HG03571 (cell line): Measurements from ENCODE around the gene ZNF490.
A peak's percentile ranks its signal among the peaks of the same experiment; 100 is the strongest.
"Not testable (repeated sequence)": the region's sequence is repeated elsewhere in the genome, so short reads cannot be mapped to it uniquely, and the experiment has no call there.

Source experiments
- ATAC-seq: cut with Tn5 transposase; IDR thresholded peaks from one replicate; pipeline ENCODE4 v1.9.1; 2021; ENCODE audit not compliant: unreplicated experiment

The ZNF490 gene

DNA sequence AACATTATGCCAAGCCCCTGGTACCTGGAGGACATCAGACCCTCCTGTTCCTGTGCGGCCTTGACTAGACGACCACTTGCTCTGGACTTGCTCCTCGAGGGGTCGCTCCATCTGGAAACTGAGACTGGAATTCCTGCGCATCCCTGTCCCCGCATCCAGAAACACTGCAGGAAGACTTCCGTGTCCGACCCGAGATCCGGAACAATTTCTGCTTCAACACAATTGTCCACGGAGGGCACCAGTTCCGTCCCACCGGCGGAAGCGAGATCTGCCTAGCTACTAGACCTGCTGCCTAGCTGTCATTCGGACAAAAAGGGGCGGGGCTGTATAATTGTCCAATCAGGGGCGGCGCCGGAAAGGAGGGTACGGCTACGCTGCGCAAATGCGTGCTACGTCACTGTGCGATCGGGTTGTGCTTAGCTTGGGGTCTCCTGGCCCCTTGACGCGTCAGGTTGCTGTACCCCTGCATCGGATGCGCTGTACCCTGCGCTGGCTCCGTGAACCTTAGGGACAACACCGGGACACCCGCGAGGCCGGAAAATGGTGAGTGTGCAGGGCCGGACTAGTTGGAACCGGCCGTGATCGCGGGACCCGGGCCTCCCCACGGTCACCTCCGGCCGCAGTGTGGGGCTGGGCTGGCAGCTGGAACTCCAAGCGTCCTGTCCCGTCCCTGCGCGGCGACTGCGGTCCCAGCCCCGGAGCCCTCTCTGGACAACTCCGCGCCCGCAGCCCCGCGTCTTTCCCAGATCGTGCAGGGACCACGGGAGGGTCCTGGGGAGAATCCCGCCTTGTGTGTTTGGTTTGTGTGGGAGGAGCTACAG lies at the start of gene ZNF490, which contains the start of gene ZNF791:
TSS of gene ZNF490 (minus strand) at position 274 of the 821 bp plus-strand sequence. CDS start at position 141, 133 bp downstream.
TSS of gene ZNF791 (plus strand) at position 381 of the 821 bp plus-strand sequence. CDS start at position 541, 160 bp downstream.
- peak; percentile 70 for ATAC-seq

DNA sequence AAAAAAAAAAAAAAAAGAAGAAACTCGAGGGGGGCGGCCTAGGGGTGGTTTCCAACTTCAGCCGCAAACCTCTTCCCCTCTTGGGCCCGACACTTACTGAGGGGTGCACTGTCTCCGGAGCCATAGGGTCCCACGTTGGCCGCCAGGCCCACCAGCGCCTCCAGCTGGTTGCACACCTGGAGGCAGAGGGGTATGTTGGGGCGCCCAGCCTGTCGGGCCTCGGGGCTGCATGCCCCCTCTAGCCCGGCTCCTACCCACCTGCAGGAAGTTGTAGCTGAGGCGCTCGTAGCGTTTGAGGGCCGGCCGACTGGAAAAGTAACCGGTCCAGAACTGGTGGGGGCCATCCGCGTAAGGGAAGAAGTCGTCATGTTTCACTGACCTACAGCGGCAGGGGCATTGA lies 47.4 kb upstream of the ZNF490 start:
- ATAC-seq: no peak

DNA sequence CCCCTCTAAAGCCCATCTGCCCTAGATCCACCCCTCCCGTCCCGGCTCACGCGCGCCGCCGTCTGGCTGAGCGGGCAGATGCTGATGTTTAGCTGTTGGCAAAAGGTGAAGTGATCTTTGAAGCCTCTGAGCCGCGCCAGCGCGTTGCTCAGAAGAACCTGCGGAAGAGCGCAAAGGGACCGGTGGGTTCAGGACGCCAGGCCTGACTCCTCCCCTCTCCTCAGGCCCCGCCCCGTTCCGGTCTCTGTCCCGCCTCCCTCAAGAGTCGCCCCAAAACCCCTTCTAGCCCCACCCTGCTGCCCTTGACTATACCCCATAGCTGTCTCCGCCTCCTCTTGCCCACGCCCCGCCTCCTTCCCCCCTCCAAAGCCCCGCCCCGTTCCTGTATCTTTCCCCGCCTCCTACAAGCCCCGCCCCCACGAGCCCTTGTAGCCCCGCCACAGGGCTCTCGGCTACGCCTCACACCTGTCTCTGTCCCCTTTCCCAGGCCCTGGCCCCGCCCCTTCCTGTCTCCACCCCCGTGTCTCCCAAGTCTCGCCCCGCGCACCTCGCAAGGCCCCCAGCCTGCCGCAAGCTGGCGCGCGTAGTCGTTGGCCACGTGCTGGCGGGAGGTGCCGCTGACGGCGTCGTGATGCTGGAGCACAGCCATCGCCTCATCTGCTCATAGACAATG lies 46.4 kb upstream of the ZNF490 start:
- ATAC-seq: no peak

DNA sequence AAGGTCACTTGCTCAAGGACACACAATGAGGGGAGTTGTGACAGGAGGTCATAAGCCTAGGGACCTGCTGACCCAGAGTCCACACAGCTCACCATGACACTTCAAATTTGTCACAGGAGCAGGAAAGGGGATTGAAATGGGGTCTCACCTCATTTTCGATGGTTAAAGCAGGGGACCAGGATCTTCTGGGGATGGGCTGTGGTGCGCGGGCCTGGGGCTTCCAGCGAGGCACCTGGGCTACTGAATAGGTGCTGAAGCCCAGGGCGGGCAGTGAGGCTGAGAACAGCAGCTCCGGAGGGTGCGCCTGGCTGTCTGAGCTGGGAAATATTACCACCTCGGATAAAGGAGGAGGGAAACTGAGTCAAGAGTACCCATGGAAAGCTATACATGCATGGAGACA lies 44.9 kb upstream of the ZNF490 start:
- no peak for ATAC-seq

DNA sequence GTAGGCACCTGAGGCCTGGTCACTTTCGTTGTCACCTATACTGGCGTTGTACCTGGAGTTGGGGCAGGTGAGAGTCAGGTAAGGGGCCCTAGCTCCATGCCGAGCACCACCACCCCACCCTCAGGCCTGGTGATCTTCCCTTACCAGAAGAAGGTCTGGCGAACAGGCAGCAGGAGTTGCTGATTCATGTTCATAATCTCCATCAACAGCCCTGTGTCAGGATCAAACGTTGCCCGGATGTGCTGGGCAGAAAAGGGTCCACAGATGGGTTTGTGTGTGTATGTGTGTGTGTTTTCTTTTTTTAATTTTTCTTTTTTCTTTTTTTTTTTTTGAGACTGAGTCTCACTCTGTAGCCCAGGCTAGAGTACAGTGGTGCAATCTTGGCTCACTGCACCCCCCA lies 41.6 kb upstream of the ZNF490 start:
- ATAC-seq: no peak

DNA sequence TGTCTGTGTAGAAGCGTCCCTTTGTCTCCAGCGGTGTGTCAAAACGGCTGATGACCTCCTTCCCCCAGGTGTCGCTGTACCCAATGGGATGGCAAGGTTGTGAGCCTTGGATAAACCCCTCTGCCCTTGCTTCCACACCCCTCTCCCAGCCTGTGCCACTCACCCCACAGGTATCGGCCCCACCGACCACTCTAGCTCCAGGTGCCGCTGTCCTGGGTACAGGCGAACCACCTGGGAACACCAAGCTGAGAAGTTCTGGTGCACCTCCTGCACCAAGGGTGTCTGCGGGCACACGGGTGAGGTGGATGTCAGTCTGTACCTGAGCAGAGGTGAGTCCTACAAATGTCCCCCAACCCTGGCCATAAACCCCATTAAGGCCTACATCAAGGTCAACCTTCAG lies 39.3 kb upstream of the ZNF490 start:
- no peak for ATAC-seq

DNA sequence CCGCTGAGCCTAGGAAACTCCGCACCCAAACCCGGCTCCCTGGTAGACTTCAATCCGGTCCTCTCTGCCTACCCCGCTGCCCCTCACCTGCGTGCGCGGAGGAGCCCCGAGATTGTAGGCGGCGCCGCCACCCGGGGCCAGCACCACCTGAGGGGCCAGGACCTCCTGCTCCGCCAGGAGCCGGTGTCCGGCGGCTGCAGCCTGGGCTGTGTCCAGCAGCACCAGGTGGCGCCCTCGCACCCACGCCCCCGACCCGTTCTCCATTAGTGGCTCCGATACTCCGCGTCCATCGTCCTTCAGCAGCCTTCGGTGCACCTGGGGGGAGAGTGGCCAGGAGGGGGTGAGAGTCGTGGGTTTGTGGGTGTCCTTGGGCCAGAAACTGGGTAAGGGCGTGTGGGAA lies 37.5 kb upstream of the ZNF490 start:
- no peak for ATAC-seq

DNA sequence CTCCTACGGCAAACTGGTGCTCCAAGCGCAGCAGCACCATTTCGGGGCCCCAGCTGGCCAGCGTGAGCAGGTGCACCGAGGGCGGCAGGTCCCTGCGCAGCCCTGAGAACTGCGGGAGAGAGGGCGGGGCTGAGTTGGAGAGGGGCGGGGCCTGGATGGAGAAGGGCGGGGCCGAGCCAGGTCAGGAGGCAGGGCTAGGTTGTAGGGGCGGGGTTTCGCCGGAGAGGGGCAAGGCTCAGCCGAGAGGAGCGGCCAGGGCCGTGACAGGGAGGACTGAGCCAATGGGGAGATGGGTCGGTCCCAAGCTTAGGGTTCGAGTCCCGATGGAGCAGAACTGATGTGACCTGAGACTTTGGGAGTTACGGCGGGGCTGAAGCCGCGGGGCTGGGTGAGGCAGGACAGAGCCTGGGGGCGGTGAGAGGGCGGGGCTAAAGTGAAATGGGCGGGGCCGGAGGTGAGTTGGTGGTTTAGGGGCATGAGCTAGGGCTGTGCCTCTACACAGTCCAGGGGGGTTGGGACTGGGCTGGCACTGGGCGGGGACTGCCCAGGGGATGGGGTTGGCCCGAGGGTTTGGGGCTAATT lies 37.0 kb upstream of the ZNF490 start:
- no peak for ATAC-seq

DNA sequence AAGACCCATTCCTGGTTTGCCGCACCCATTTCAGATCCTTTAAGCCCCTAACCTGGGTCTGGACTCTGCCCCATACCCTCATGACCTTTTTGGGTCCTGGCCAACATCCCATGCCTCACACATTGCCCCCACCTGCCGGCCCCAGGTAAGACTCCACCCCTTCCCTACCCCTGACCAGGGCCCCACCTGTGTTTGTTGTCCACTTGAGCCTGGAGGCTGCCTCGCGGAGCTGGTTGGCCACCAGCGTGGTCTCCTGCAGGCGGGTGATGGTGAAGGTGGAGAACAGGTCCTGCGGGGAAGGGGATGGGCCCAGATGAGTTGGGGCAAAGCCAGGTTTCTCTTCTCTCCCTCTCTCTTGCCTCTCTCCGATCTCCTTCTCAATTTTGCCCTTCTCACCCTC lies 36.4 kb upstream of the ZNF490 start:
- no peak for ATAC-seq

DNA sequence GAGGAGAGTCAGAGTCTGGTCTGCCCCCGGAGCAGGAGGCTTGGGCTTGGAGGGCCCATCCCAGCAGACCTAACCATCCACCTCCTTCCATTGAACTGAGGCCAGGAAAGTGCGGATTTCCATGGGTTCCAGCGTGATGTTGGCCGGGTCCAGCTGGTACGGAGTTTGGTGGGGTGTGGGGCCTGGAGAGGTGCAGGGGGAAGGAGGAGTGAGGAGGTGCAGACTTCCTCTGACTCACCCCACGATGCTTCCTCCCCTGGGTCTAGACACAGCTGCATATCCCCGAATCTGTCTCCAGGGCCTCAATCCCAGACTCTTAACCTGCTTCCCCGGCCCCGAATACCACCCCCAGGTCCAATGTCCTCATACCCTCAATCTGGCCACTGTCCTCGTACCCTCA lies 35.9 kb upstream of the ZNF490 start:
- no peak for ATAC-seq

DNA sequence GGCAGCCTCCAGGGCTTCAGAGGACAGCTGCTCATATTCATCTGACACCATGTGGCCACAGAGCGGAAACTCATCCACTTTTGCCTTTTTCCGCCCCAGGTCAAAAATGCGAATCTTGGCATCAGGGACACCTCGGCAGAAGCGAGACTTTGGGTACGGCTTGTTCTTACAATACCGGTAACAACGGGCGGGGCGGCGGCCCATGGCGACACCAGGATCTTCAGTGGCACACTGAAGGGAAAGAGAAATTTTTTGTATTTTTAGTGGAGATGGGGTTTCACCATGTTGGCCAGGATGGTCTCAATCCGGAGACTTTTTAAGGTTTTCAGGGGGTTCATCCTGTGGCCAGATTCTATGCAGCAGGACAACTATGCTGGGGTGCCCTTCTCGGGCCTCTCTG lies 33.1 kb upstream of the ZNF490 start:
- ATAC-seq: not testable (repeated sequence)

DNA sequence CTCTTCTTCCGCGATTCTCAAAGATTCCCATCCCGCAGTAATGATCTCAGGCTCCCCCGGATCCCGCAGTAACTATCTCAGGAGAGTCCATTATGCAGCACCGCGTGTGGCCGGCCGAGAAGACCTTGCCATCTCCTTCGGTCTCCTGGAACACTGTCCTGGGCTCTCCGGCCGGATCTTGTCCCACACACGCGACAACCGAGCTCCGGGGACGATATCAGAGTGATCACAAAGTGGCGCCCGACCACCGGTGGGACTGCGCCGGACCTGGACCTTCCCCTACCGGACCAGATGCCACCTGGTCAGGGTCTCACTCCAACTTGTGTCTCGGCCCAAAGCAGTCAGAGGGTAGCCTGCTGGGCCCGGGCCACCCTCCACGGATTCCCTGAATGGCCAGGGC lies 31.9 kb upstream of the ZNF490 start:
- no peak for ATAC-seq

DNA sequence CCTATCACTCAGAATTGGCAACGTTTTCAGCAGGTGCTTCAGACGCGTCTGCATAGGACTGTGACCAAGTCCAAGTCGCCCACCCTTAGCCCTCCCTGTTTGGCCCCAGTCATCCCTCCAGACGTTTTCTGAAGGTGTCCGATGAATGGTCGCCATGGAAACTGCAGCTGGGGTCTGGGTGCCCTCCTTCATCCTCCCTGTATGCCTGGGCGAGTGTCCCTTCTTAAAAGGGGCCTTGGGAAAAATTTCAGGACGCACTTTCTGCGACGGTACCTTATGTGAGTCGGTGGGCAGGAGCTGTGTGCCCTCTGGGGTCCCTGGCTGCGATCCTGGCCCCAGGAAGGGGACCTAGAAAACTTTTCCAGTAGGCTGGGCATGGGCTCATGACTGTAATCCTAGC lies 30.8 kb upstream of the ZNF490 start:
- no peak for ATAC-seq

DNA sequence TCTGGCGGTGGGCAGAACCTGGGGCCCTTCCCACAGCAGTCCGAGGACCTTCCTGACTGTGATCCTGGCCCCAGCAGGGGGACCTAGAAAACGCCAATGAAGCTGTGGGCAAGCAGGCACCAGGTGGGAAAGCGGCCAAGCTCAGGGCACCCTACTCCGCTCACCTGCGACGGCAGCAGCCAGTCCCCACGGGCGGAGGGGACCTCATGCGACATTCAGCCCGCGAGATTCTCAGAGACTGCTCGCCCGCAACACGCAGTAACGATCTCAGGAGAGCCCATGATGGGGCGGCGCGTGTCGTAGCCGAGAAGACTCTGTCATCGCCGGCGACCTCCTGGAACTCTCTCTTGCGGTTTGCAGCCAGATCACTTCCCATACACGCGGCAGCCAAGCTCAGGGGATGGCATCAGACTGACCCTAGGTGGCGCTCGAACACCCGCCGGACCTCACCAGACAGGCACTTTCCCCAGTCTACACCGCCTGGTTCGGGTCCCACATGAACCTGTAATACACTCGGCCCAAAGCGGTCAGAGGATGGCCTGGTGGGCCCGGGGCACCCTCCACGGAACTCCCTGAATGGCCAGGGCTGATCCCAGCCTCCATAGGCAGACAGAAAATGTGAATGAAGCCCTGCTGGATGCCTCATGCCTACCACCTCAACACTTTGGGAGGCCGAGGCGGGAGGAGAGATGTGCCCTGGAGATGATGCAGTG lies 29.4 kb upstream of the ZNF490 start:
- ATAC-seq: no peak

DNA sequence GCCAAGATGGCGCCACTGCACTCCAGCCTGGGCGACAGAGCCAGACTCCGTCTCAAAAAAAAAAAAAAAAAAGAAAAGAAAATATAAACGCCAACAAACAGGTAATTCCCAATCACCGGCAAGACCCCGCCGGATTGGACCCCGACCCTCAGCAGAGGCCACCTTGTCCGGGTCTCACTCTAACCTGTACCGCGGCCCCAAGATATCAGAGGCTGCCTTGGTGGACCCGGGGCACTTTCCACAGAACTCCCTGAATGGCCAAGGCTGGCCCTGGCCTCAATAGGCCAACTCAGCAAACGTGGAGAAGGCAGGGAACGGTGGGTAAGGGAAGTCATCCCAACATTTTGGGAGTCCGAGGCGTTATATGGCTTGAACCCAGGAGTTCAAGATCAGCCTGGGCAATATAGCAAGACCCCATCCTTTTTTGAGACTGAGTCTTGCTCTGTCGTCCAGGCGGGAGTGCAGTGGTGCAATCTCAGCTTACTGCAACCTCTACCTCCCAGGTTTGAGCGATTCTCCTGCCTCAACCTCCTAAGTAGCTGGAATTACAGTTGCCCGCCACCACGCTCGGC lies 28.1 kb upstream of the ZNF490 start:
- no peak for ATAC-seq

DNA sequence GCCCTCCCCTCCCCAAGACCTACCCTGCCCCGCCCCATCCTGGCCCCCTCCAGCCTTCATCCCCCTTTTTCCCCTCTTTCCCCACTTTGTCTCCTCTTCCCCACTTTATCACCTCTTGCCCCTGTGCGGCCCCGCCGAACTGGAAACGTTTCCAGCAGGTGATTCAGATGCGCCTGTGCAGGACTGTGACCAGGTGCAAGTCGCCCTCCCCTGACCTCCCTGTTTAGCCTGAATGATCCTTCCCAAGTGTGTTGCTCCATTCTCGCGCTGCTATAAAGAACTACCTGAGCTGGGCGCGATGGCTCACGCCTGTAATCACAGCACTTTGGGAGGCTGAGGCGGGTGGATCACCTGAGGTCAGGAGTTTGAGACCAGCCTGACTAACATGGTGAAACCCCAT lies 26.0 kb upstream of the ZNF490 start:
- ATAC-seq: no peak

DNA sequence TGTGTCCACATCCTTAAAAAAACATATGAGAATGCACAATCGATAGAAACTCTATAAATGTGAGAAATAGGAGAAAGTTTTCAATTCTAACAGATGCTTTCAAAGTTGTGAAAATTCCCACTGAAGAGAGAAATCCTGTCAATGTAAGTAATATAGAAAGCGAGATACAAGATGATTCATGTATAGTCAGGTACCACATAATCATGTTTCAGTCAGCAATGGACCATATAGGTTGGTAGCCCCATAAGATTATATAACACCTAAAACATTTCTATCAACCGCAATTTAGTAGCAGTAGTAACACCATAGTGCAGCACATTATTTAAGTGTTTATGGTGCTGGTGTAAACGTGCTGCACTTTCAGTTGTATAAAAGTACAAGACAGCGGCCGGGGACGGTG lies 18.6 kb upstream of the ZNF490 start:
- ATAC-seq: no peak

DNA sequence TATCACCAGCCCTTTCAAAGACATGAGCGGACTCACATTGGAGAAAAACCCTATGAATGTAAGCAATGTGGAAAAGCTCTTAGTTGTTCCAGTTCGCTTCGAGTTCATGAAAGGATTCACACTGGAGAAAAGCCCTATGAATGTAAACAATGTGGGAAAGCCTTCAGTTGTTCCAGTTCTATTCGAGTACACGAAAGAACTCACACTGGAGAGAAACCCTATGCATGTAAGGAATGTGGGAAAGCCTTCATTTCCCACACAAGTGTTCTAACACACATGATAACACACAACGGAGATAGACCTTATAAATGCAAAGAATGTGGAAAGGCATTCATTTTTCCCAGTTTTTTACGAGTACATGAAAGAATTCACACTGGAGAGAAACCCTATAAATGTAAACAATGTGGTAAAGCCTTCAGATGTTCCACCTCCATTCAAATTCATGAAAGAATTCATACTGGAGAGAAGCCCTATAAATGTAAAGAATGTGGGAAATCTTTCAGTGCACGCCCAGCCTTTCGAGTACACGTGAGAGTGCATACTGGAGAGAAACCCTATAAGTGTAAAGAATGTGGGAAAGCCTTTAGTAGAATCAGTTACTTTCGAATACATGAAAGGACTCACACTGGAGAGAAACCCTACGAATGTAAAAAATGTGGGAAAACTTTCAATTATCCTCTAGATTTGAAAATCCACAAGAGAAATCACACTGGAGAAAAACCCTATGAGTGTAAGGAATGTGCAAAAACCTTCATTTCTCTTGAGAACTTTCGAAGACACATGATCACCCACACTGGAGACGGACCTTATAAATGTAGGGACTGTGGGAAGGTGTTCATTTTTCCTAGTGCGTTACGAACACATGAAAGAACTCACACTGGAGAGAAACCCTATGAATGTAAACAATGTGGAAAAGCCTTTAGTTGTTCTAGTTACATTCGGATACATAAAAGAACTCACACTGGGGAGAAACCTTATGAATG lies 17.7 kb upstream of the ZNF490 start:
- ATAC-seq: no peak

DNA sequence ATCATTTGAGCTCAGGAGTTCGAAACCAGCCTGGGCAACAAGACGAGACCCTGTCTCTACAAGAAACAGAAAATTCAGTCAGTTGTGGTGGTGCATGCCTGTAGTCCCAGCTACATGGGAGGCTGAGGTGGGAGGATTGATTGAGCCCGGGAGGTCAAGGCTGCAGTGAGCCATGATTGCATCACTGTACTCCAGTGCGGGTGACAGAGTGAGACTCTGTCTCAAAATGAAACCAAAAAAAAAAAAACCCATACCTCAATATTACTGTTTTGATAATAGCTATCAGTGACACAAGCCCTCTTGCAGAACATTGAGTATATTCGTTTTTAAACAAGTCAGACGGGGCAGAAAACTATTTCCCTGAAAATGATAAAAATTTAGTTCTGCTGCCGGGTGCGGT lies 16.3 kb upstream of the ZNF490 start:
- no peak for ATAC-seq
